Esophagus muscularis mucosa (tissue), 4 donors: ENCODE data around the gene MPST. TPM values are rescaled to one million over a fixed set of nuclear protein-coding genes. Genes with fewer than 3 reads are reported as not detected.

ENCODE experiments used
- DNase-seq: peaks from one replicate; pipeline ENCODE4 v3.0.0-alpha.2; 2017; ENCODE audit errors: extremely low spot score
- H3K27ac ChIP-seq, 4 donors: fragments of 200-600 bp; sonication (generic); replicated peaks in 1 of 4; 1 replicate in 3 of 4; 2 replicates in 1 of 4; pipeline ENCODE4 v1.5.1; 2016 to 2019; ENCODE audit warnings: mild to moderate bottlenecking in 1 of 4
- H3K27me3 ChIP-seq, 4 donors: fragments of 200-600 bp; sonication (generic); one replicate each; pipeline versions ENCODE4 v1.5.1 to v1.6.0; 2016 to 2019
- H3K36me3 ChIP-seq, 4 donors: fragments of 200-600 bp; sonication (generic); one replicate each; pipeline ENCODE4 v1.5.1; 2016 to 2019
- H3K4me1 ChIP-seq, 4 donors: fragments of 200-600 bp; sonication (generic); one replicate each; pipeline ENCODE4 v1.5.1; 2016 to 2019
- H3K4me3 ChIP-seq, 4 donors: fragments of 200-600 bp; sonication (generic); 1 replicate in 2 of 4; 2 replicates in 2 of 4; pipeline ENCODE4 v1.5.1; 2016 to 2019; ENCODE audit warnings: mild to moderate bottlenecking in 4 of 4, moderate library complexity in 1 of 4
- H3K9me3 ChIP-seq, 4 donors: fragments of 200-600 bp; sonication (generic); 1 replicate in 3 of 4; 2 replicates in 1 of 4; pipeline ENCODE4 v1.5.1; 2016 to 2019
- CTCF ChIP-seq, 3 experiments: fragments of 200-600 bp in 2 of 3; fragments of 450-650 bp in 1 of 3; sonication (generic) in 2 of 3; IDR thresholded peaks; one replicate each; pipeline ENCODE4 v1.5.1; 2017 to 2019; ENCODE audit warnings: antibody characterized with exemption in 3 of 3, mild to moderate bottlenecking in 2 of 3, moderate library complexity in 1 of 3
- EP300 ChIP-seq: sonication (generic); formaldehyde crosslinking; IDR thresholded peaks from one replicate; pipeline ENCODE4 v1.6.1; 2017; ENCODE audit warnings: antibody characterized with exemption
- POLR2A ChIP-seq: fragments of 450-650 bp; IDR thresholded peaks from one replicate; pipeline ENCODE4 v1.6.1; 2017; ENCODE audit warnings: antibody characterized with exemption, moderate library complexity, mild to moderate bottlenecking, low read depth
- POLR2AphosphoS5 ChIP-seq, 2 donors: sonication (generic); formaldehyde crosslinking; IDR thresholded peaks; one replicate each; pipeline ENCODE4 v1.6.1; 2017; ENCODE audit warnings: antibody characterized with exemption in 2 of 2
- WGBS: methylation state at CpG from one replicate; pipeline ENCODE4 v1.1.5; 2018; 5-methylcytosine and 5-hydroxymethylcytosine counted together
- intact Hi-C: fragments of 100-400 bp; cut with DNase I; formaldehyde crosslinking; loops from one replicate; pipeline ENCODE4 v1.15.1; 2023
- total RNA-seq, 4 donors: library from RNA; depleted of rRNA; stranded (reverse); fragments of >200 nt; gene quantifications; one replicate each; pipeline versions ENCODE4 v1.1.0 to v1.2.1, GENCODE V29; 2016

Gene MPST
- total RNA-seq, 4 donors from 2014 or later = 124 to 205 (median 169) TPM

GRCh38 chr22:37012262-37012904 lies 7.2 kb upstream of the MPST start:
- peaks cover 36 to 59% (median 44%) of the 10 kb centered on the region in 4 donors for H3K4me1 ChIP-seq
- no peaks in the 10 kb centered on the region for H3K27me3 ChIP-seq
- peaks cover 0 to 19% (median 5%) of the 10 kb centered on the region in 4 donors for H3K36me3 ChIP-seq
- no peak overlapping the region for H3K4me3 ChIP-seq
- intact Hi-C loops = no loop called here
- 88% methylated on average over 9 of the region's 9 CpGs for WGBS
- TF ChIP-seq CTCF (IDR thresholded peaks at IDR 0.05) (no peak), POLR2AphosphoS5 (IDR thresholded peaks at IDR 0.05) (no peak), EP300 (no peak), POLR2A (no peak)
- peak overlapping the region in 2 of 4 donors; percentile 22 to 28 for H3K27ac ChIP-seq
- DNase-seq = no peak
- no peaks in the 10 kb centered on the region for H3K9me3 ChIP-seq

GRCh38 chr22:37012956-37013355 lies 6.6 kb upstream of the MPST start:
- DNase-seq = no peak
- TF ChIP-seq POLR2A = no peak
- TF ChIP-seq EP300 = no peak
- TF ChIP-seq POLR2AphosphoS5 (IDR thresholded peaks at IDR 0.05) = no peak
- TF ChIP-seq CTCF (IDR thresholded peaks at IDR 0.05) = no peak
- H3K27me3 ChIP-seq = no peaks in the 10 kb centered on the region
- peaks cover 41 to 59% (median 50%) of the 10 kb centered on the region in 4 donors for H3K4me1 ChIP-seq
- 81% methylated on average over 10 of the region's 10 CpGs for WGBS
- intact Hi-C loops = no loop called here
- H3K4me3 ChIP-seq = no peak overlapping the region
- H3K9me3 ChIP-seq = no peaks in the 10 kb centered on the region
- H3K36me3 ChIP-seq = peaks cover 0 to 23% (median 8%) of the 10 kb centered on the region in 4 donors
- H3K27ac ChIP-seq = peak overlapping the region in 1 of 4 donors; percentile 28

GRCh38 chr22:37014415-37014806 lies 5.1 kb upstream of the MPST start:
- H3K36me3 ChIP-seq = peaks cover 0 to 25% (median 8%) of the 10 kb centered on the region in 4 donors
- intact Hi-C loops = no loop called here
- no peaks in the 10 kb centered on the region for H3K9me3 ChIP-seq
- no peak for DNase-seq
- no peak overlapping the region for H3K4me3 ChIP-seq
- 78% methylated on average over 4 of the region's 4 CpGs for WGBS
- TF ChIP-seq POLR2AphosphoS5 (IDR thresholded peaks at IDR 0.05) (no peak), EP300 (no peak), CTCF (IDR thresholded peaks at IDR 0.05) (no peak), POLR2A (no peak)
- peaks cover 48 to 59% (median 58%) of the 10 kb centered on the region in 4 donors for H3K4me1 ChIP-seq
- no peaks in the 10 kb centered on the region for H3K27me3 ChIP-seq
- no peak overlapping the region for H3K27ac ChIP-seq

GRCh38 chr22:37014835-37015586 lies 4.5 kb upstream of the MPST start:
- 85% methylated on average over 12 of the region's 12 CpGs for WGBS
- H3K4me1 ChIP-seq = peaks cover 48 to 59% (median 58%) of the 10 kb centered on the region in 4 donors
- intact Hi-C loops = no loop called here

More at GRCh38 chr22:37014835-37015586, 4.5 kb upstream of the MPST start:
- peaks cover 0 to 25% (median 8%) of the 10 kb centered on the region in 4 donors for H3K36me3 ChIP-seq
- no peak for DNase-seq
- no peak overlapping the region for H3K27ac ChIP-seq
- TF ChIP-seq CTCF (IDR thresholded peaks at IDR 0.05) (no peak), POLR2AphosphoS5 (IDR thresholded peaks at IDR 0.05) (no peak), EP300 (no peak), POLR2A (no peak)
- no peak overlapping the region for H3K4me3 ChIP-seq
- H3K27me3 ChIP-seq = no peaks in the 10 kb centered on the region
- H3K9me3 ChIP-seq = no peaks in the 10 kb centered on the region
